DND-41 (cell line): ENCODE measurements around the gene SNX9.

Experiments used
- ATAC-seq: fragments of 200-7000 bp; cut with Tn5 transposase; 3 replicates; pipeline ENCODE4 v1.9.1; 2021; ENCODE audit warnings: low read depth; ENCODE audit not compliant: insufficient read depth
- DNase-seq: peaks from one replicate; pipeline ENCODE4 v3.0.0-alpha.2; 2020
- H2AFZ ChIP-seq: 2 replicates; pipeline ENCODE4 v1.6.0; 2012; ENCODE audit warnings: low read depth, low read length
- H3K27ac ChIP-seq: 2 replicates; pipeline ENCODE4 v1.5.1; 2012; ENCODE audit warnings: low read length, inconsistent platforms
- H3K27me3 ChIP-seq: fragments of 200-600 bp; sonication (generic); 2 replicates; pipeline ENCODE4 v1.6.0; 2012; ENCODE audit warnings: low read length, mild to moderate bottlenecking, inconsistent platforms; ENCODE audit not compliant: insufficient read depth, poor library complexity
- H3K36me3 ChIP-seq: 2 replicates; pipeline ENCODE4 v1.5.1; 2012; ENCODE audit warnings: low read length, inconsistent platforms; ENCODE audit not compliant: insufficient read depth
- H3K4me1 ChIP-seq: 2 replicates; pipeline ENCODE4 v1.5.1; 2012; ENCODE audit warnings: mild to moderate bottlenecking, low read length; ENCODE audit not compliant: insufficient read depth
- H3K4me2 ChIP-seq: 2 replicates; pipeline ENCODE4 v1.6.0; 2012; ENCODE audit warnings: mild to moderate bottlenecking, moderate library complexity, low read length, inconsistent platforms; ENCODE audit not compliant: insufficient read depth
- H3K4me3 ChIP-seq, 2 experiments: fragments of 200-600 bp in 1 of 2; shearing (Covaris generic) in 1 of 2; 2 replicates each; pipeline ENCODE4 v1.5.1; 2012 to 2016; ENCODE audit warnings: inconsistent platforms in 2 of 2, low read length in 2 of 2, mild to moderate bottlenecking in 2 of 2, low read depth in 1 of 2, moderate library complexity in 1 of 2
- H3K79me2 ChIP-seq: 2 replicates; pipeline ENCODE4 v1.6.0; 2012; ENCODE audit warnings: low read length, inconsistent platforms; ENCODE audit not compliant: insufficient read depth
- H3K9ac ChIP-seq: 2 replicates; pipeline ENCODE4 v1.6.0; 2012; ENCODE audit warnings: low read depth, mild to moderate bottlenecking, inconsistent platforms, low read length, moderate library complexity
- H3K9me3 ChIP-seq: 2 replicates; pipeline ENCODE4 v1.5.1; 2012; ENCODE audit warnings: low read length, moderate library complexity, mild to moderate bottlenecking, inconsistent platforms; ENCODE audit not compliant: insufficient read depth, severe bottlenecking
- H4K20me1 ChIP-seq: 2 replicates; pipeline ENCODE4 v1.6.0; 2012; ENCODE audit warnings: low read length; ENCODE audit not compliant: insufficient read depth
- CTCF ChIP-seq: IDR thresholded peaks from 2 replicates; pipeline ENCODE4 v1.5.1; 2012; ENCODE audit warnings: borderline replicate concordance, low read length, moderate library complexity, mild to moderate bottlenecking; ENCODE audit not compliant: poor library complexity, severe bottlenecking; ENCODE audit errors: extremely low read depth
- EZH2 ChIP-seq: IDR thresholded peaks from 3 replicates; pipeline ENCODE4 v1.6.1; 2012; ENCODE audit warnings: borderline replicate concordance, low read depth, mild to moderate bottlenecking, moderate library complexity, low read length, inconsistent platforms; ENCODE audit not compliant: severe bottlenecking

Gene SNX9

GRCh38 chr6:157893238-157893637, 70.2 kb downstream of the SNX9 start:
- Histone ChIP-seq H4K20me1 (no peaks in the 10 kb centered on the region), H3K9ac (no peak overlapping the region), H3K4me1 (0 out of 2 replicates have a peak, but pooled peaks cover 4% of the 10 kb centered on the region), H3K4me3 (no peak overlapping the region), H3K27me3 (no peaks in the 10 kb centered on the region), H3K36me3 (no peaks in the 10 kb centered on the region), H3K79me2 (no peaks in the 10 kb centered on the region), H3K9me3 (no peaks in the 10 kb centered on the region), H3K4me2 (no peak overlapping the region), H3K27ac (no peak overlapping the region), H2AFZ (no peak overlapping the region)
- TF ChIP-seq EZH2: no peak
- peak; percentile 32 for TF ChIP-seq CTCF
- DNase-seq: peak; percentile 54
- ATAC-seq: peak; percentile 93

GRCh38 chr6:157895585-157895984, 72.5 kb downstream of the SNX9 start:
- no peaks in the 10 kb centered on the region for H3K79me2 ChIP-seq
- DNase-seq (no peak), ATAC-seq (no peak)
- no peak overlapping the region for H3K4me2 ChIP-seq
- no peak overlapping the region for H3K9ac ChIP-seq
- no peaks in the 10 kb centered on the region for H4K20me1 ChIP-seq
- no peaks in the 10 kb centered on the region for H3K27me3 ChIP-seq
- H3K9me3 ChIP-seq: no peaks in the 10 kb centered on the region
- H3K27ac ChIP-seq: no peak overlapping the region
- H2AFZ ChIP-seq: peak overlapping the region; percentile 25; the same call in 1 of the 2 replicates
- H3K4me3 ChIP-seq: no peak overlapping the region
- 0 out of 2 replicates have a peak, but pooled peaks cover 4% of the 10 kb centered on the region for H3K4me1 ChIP-seq
- no peak for TF ChIP-seq CTCF
- TF ChIP-seq EZH2: no peak
- H3K36me3 ChIP-seq: no peaks in the 10 kb centered on the region

GRCh38 chr6:157896932-157897331, 73.9 kb downstream of the SNX9 start:
- TF ChIP-seq EZH2 (no peak), CTCF (no peak)
- Histone ChIP-seq H3K4me3 (no peak overlapping the region), H3K4me2 (no peak overlapping the region), H4K20me1 (no peaks in the 10 kb centered on the region), H3K27ac (no peak overlapping the region), H2AFZ (no peak overlapping the region), H3K36me3 (no peaks in the 10 kb centered on the region), H3K4me1 (0 out of 2 replicates have a peak, but pooled peaks cover 4% of the 10 kb centered on the region), H3K9ac (no peak overlapping the region), H3K27me3 (no peaks in the 10 kb centered on the region), H3K9me3 (no peaks in the 10 kb centered on the region), H3K79me2 (no peaks in the 10 kb centered on the region)
- ATAC-seq (no peak), DNase-seq (no peak)

GRCh38 chr6:157898169-157898568, 75.1 kb downstream of the SNX9 start:
- no peaks in the 10 kb centered on the region for H3K27me3 ChIP-seq
- no peaks in the 10 kb centered on the region for H3K79me2 ChIP-seq
- no peaks in the 10 kb centered on the region for H3K36me3 ChIP-seq
- H3K4me3 ChIP-seq: no peak overlapping the region
- H3K4me1 ChIP-seq: 0 out of 2 replicates have a peak, but pooled peaks cover 2% of the 10 kb centered on the region
- no peaks in the 10 kb centered on the region for H3K9me3 ChIP-seq
- H2AFZ ChIP-seq: no peak overlapping the region
- H3K9ac ChIP-seq: no peak overlapping the region
- DNase-seq (no peak), ATAC-seq (no peak)
- no peak overlapping the region for H3K4me2 ChIP-seq
- peak; percentile 45 for TF ChIP-seq CTCF
- no peak for TF ChIP-seq EZH2
- no peak overlapping the region for H3K27ac ChIP-seq
- no peaks in the 10 kb centered on the region for H4K20me1 ChIP-seq
